HG03196 (cell line): ENCODE measurements around the gene WDR35.

Experiments
- ATAC-seq: cut with Tn5 transposase; IDR thresholded peaks from one replicate; pipeline ENCODE4 v1.9.1; 2021; ENCODE audit not compliant: unreplicated experiment

Gene WDR35

DNA sequence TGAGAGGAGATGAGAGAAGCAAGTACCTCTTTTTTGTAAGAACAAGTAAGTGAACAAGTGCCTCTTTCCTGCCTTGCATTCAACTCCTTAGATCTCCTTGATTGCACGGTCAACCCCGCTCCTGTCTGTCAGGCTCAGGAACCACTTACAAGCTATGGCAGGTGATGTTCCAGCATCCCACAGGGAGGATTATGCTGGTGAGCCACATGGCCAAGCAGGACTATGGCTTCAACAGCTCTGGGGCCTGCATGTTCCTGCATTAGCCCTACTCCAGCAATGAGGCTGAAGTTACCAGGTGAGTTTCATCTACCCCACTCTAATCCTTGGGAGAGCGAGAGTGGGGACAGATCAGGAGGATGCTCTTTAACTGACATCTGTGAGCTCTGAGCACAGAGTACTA lies 117.6 kb downstream of the WDR35 start:
- ATAC-seq: no peak

DNA sequence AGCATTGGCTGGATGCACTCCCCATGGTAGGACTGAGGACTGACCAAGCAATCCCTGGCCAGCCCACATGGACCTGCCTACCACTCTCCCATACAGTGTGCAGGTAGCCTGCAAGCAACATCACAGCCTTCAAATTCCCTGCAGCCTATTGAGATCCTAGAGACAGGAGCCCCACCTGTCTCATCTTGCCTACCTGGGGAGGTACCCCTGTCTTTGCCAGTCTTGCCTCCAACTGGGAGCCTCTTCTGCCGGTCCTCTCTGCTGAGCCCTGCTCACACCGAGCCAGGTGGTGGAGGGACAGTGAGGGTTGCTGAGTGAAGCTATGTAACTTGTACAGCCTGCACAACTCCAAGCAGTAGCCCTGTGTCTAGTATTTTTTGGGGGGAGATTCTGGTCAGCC lies 118.1 kb downstream of the WDR35 start:
- no peak for ATAC-seq

DNA sequence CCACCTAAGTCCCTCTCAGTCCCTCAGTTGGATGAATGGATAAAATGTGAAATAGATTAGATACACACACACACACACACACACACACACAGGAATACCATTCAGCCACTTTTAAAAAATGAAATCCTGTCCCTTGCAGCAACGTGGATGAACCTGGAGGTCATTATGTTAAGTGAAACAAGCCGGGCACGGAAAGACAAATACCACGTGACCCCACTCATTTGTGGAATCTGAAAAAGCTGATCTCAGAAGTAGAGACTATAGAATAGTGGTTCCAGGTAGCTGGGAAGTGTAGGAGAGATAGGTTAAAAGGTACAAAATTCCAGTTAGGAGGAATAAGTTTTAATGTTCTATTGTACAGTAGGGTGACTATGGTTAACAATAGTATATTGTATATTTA lies 119.1 kb downstream of the WDR35 start:
- ATAC-seq: no peak

DNA sequence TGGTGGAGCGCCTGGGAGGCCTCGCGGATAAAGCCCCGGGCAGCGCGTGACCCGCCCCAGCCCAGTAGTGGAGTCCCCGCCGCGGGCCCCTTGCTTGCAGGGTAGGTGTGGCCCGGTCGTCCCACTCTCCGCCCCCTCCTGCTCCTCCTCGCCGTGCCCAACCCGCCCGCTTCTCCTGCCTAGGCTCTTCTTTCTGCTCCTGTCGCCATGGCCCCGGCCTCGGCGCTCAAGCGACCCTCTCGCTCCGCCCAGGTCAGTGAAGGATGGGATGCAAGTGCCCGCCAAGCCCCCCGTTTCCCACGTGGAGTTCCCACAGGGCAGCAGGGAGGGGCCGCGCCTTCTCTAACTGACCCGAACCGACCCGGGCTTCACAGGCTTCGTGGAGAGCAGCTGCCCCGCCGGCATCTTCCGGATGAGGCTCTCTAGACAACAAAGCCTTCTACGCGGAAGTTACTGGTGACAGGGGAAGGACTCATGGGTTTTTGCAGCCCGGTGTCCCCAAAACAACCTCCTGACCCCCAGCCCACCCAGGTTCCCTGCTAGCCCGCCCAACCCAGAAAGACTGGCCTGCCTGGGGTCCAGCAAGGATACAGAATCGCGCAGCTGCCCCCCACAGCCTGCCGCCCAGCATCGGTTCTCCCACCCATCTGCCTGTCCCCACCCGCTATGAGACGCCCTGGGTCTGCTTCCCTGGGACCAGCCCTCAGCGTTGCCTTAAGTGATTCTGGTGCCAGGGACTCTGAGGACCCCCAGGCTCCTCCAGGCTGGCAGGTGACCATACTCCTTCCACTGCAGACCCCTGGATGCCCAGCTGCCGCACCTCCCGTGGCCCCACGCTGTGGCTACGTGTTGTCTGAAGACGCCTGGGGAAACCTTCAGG lies 121.0 kb downstream of the WDR35 start:
- ATAC-seq: peak; percentile 68

DNA sequence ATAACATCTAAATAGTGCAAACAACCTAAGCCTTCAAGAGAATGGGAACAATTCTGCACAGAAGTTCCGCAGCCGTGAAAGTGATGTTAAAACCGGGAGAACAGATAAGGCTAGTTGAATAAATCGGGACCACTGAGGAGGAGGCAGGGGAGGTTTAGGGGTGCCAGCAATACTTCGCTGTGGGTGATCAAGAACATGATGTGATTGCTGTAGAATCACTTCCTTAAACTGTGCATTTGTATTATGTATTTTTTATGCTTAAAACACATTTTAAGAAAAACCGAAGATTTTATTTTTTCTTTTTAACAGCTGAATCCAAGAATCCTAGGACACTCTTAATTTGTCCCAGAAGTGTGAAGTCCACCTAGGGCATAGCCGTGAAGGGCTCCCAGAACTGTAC lies 121.7 kb downstream of the WDR35 start:
- ATAC-seq: no peak

DNA sequence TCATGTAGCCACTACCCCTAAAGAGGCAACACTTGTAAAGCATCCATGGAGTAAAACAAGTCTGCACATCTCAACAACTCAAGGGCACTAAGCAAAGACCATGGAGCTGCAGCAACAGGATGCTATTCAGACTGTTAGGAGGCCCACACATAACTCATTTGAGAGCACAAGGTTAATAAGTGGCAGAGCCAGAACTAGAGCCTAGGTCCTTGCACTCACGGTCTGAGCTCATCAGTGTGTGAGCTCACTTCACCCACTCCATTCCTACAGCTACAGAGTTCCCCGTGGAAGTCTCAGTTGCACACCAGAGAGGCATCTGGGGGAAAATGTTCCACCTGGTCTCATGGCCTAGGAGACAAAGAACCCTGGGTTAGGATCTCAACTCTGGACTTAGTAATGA lies 123.1 kb downstream of the WDR35 start:
- ATAC-seq: peak; percentile 42

DNA sequence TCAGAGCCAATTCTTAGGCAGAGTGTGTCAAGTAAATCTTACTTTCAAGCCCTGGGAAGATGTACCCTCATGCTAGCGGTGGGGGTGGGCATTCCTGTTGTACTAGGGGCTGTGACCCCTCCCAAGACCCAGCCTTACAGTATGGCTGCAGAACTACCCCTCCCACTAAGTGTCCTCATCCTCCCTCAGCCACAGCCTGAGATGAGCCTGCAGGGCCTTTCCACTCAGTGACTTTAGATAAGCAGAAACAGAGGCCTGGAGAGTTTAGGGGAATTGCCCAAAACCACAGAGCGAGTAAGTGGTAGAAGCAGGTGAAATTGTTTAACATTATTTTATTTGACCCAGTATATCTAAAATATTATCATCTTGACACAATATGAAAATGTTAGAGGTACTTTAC lies 124.8 kb downstream of the WDR35 start:
- no peak for ATAC-seq

DNA sequence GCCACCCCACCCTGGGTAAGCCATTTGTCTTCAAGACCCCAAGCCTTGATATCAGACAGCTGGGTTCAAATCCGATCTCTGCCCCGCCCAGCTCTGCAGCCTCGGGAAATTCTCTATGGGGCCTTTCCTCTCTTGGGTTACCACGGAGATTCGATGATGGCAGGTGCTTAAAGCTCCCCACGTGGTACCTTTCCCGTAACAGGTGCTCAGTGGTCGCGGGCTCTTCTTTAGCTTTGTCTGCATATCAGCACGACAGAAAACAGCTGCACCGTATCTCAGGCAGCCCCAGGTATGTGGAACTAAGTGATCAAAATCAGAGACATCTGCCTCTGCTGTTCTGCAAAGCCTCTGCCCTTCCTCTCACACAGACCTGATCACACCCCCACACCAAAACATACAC lies 125.5 kb downstream of the WDR35 start:
- no peak for ATAC-seq

DNA sequence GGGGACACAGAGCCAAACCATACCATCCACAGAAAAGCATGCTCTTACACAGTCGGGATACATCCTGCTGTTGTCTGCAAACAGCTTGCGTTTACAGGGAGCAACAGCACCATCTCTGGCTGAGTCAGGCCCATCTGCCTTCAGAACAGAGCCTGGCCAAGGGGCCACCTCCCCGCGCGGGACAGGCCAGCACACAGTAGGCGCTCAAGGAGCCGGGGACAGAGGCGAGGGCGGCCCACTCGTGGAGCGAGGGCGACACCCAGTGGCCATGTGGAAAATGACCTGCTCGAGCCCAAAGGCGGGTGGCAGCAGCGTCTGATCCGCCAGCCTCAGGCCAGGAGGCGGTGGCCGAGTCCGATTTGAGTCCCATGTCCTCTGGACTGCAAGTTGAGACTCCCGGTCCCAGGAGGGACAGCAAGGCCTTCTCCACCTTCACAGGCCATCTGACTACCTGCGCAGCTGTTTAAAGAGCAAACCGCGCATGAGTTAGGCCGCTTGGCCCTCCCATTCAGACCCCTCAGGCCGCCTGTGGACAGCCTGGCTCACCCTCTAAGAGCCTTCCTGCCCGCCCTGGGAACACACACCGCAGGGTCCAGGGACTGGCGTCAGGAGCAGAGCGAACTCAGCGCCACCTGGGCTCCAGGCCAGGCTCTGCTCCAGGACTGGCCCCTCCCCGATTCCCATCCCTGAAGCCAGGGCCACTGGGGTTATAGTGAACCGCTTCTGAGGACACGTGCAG lies 126.4 kb downstream of the WDR35 start:
- ATAC-seq: peak; percentile 52

DNA sequence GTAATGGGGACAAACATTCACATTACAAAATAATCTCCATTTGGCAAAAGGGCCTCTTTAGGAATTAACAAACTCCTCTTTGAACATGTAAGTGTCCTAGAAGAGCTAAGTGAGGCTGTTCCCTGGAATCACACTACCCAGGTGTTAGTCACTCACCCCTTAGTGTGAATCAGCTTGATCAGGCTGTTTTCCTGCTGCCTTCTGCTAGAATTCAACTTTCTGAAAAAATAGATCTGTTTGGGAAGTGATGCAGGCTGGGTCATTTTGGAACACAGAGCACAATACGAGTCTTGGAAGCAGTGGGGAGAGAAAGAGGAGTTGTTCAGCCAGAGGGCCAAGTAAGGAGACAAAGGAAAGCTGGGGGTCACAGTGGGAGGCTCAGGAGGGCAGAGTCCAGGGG lies 128.1 kb downstream of the WDR35 start:
- no peak for ATAC-seq
